ENCODE measurements around the gene CALHM4.

Gene CALHM4, protein sequence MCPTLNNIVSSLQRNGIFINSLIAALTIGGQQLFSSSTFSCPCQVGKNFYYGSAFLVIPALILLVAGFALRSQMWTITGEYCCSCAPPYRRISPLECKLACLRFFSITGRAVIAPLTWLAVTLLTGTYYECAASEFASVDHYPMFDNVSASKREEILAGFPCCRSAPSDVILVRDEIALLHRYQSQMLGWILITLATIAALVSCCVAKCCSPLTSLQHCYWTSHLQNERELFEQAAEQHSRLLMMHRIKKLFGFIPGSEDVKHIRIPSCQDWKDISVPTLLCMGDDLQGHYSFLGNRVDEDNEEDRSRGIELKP

DNA sequence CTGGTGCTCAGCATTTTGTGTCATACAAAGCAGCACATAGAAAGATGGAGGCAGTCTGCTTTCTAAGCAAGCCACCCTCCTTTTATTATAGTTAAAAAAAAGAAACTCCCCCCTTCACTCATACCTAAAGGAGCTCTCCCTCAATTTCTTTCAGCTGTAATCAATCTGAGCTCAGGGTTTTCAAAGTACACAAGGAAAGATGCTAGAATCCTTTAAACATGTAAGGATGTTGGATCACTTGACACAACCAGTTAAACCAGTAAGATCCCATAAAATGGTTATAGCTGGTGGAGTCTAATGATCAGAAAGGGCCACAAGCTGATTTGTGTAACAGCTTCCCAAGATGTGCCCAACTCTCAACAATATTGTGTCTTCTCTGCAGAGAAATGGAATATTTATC is at the start of gene CALHM4:
Gene CALHM4, plus strand, starts transcription at position 301 of the 400 bp plus-strand sequence. Its CDS starts 43 bp downstream, at position 344.
- no peak for DNase-seq (ENCODE audit: low read depth)

- no peak for DNase-seq (ENCODE audit: low read depth)
Observed at GRCh38 chr6:116507324-116507723, 46.2 kb upstream of the CALHM4 start.

- DNase-seq (ENCODE audit: low read depth): no peak
Observed at GRCh38 chr6:116508527-116508926, 45.0 kb upstream of the CALHM4 start.

DNA sequence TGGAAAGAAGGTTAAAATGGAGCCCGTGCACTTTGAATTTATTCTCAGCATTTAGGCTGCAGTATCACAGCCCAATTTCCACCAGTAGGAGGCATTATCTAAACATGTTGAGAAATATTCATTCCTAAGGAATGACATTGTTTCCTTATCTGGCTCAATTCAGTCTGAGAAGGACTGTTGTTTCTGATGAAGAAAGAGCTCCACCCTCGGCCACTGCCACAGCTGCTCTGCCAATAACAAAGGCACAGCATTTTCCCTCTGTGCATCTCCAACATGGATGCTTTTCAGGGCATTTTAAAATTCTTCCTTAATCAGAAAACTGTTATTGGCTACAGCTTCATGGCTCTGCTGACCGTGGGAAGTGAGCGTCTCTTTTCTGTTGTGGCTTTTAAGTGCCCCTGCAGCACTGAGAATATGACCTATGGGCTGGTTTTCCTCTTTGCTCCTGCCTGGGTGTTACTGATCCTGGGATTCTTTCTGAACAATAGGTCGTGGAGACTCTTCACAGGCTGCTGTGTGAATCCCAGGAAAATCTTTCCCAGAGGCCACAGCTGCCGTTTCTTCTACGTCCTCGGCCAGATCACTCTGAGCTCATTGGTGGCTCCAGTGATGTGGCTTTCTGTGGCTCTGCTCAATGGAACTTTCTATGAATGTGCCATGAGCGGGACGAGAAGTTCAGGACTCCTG is 42.0 kb upstream of the CALHM4 start, which contains the start of gene CALHM5:
Gene CALHM5, plus strand, starts transcription at position 216 of the 687 bp plus-strand sequence. Its CDS starts 58 bp downstream, at position 274.
- DNase-seq (ENCODE audit: low read depth): no peak

- no peak for DNase-seq (ENCODE audit: low read depth)
Observed at GRCh38 chr6:116512111-116512559, 41.4 kb upstream of the CALHM4 start.

- DNase-seq (ENCODE audit: low read depth): no peak
Observed at GRCh38 chr6:116512734-116513133, 40.8 kb upstream of the CALHM4 start.

GRCh38 chr6:116513224-116513875 is 40.2 kb upstream of the CALHM4 start:
- DNase-seq (ENCODE audit: low read depth): no peak

- no peak for DNase-seq (ENCODE audit: low read depth)
Observed at GRCh38 chr6:116514111-116514510, 39.4 kb upstream of the CALHM4 start.

- no peak for DNase-seq (ENCODE audit: low read depth)
Observed at GRCh38 chr6:116515141-116515540, 38.4 kb upstream of the CALHM4 start.

- no peak for DNase-seq (ENCODE audit: low read depth)
Observed at GRCh38 chr6:116518621-116519368, 34.8 kb upstream of the CALHM4 start.

GRCh38 chr6:116522896-116523295 is 30.7 kb upstream of the CALHM4 start:
- DNase-seq (ENCODE audit: low read depth): no peak

DNA sequence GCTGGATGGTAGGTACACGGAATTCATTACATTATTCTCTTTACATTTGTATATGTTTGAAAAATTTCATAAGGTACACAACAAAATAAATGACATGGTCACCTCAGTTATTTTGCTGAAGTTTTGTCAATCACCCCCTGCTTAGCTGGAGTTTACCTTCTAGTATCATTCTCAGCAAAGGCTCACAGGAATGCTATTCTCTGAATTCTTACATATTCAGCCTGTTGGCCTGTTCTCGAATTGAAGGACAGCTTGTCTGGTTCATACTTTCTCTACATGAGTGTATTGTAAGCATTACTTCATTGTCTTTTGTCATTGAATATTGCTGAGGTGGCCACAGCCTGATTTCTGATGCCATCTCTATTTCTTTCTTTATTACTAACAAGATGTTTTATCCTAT is 29.3 kb upstream of the CALHM4 start:
- DNase-seq (ENCODE audit: low read depth): no peak

GRCh38 chr6:116528133-116528532 is 25.4 kb upstream of the CALHM4 start:
- DNase-seq (ENCODE audit: low read depth): no peak

GRCh38 chr6:116528780-116529179 is 24.8 kb upstream of the CALHM4 start:
- no peak for DNase-seq (ENCODE audit: low read depth)

- no peak for DNase-seq (ENCODE audit: low read depth)
Observed at GRCh38 chr6:116529466-116530290, 23.9 kb upstream of the CALHM4 start.

GRCh38 chr6:116530436-116530835 is 23.1 kb upstream of the CALHM4 start:
- no peak for DNase-seq (ENCODE audit: low read depth)

DNA sequence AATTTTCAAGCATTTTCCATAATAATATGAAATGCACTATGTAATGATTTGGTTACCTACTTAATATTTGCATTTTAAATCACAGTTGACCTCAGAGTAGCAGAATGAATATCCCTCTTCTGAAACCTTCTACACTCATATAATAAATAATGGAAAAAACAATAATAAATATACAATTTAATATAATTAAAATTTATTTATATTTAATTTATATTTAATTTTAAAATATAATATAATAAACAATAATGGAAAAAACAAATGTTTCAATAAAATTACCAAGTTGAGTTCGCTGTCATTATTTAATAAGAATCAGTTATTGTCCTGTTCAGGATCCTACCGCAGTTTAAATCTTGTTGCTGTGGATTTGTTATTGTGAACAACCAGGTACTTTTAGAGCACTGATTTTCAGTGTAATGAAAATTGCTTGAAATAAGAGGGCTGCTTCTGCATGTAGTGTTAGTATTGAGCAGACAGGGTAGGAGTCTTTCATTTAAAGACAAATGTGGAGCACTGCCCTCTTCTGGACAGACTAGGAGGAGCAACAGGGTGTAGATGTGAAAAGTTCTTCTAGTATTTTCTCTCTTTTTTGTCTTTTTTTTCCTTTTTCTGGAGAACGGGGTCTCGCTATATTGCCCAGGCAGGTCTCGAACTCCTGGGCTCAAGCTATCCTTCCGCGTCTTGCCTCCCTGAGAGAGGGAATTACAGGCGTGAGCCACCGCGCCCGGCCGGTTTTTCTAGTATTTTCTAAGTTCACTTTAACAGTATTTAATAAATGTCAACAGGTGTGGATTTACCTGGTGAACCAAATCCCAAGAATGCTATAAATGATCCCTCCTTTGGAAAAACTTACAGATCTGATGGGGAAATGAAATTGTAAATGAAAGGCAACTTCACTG is 21.6 kb upstream of the CALHM4 start:
- peak; percentile 25 for DNase-seq (ENCODE audit: low read depth)

DNA sequence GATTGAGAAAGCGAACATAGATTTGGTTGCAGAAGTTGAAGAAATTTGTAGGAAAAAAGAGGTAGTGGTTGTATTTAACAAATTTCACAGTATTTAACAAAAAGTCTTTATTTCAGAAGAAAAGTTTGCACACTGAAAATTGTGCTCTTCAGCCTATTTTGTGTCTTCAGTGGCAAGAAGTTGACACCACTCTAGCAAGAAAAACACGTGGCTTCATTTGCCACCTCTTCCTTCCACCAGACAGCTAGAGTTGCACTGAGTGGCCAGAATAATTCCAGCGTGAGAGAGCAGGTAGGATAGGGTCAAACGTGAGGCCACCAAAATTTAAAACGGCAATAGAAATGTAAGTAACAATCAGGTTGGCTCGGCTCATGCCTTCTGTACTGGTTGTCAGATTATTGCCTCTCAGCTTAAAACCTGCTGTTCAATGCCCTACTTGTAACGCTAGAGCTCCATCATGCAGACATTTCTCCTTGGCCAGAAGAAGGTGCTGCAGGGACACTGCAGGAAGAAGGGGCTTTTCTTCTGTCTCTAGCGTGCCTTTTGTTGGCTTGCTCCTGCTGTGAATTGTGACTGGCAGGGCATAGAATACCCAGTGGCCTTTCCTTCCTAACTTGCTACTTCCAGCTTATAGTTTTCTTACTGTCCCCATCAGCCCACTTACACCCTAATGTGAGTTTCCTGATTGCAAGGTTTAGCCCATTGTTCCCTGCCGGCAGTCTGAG is 20.2 kb upstream of the CALHM4 start:
- DNase-seq (ENCODE audit: low read depth): no peak

- DNase-seq (ENCODE audit: low read depth): no peak
Observed at GRCh38 chr6:116535109-116535508, 18.4 kb upstream of the CALHM4 start.

Data from activated T-cell treated with anti-CD3 and anti-CD28 coated beads for 48 hours (primary cell).